Astrocyte of the spinal cord (primary cell): ENCODE data around the gene XYLT2.
"Not testable (repeated sequence)": the region's sequence is repeated elsewhere in the genome, so short reads cannot be mapped to it uniquely, and the experiment has no call there.

Source experiments
- DNase-seq: peaks from one replicate; pipeline ENCODE4 v3.0.0; 2011; ENCODE audit warnings: low read depth, low spot score
- H3K4me3 ChIP-seq: 2 replicates; pipeline ENCODE4 v1.5.1; 2011; ENCODE audit warnings: low read depth, mild to moderate bottlenecking, low read length, moderate library complexity
- CTCF ChIP-seq: IDR thresholded peaks from 2 replicates; pipeline ENCODE4 v1.5.1; 2012; ENCODE audit warnings: low read depth, mild to moderate bottlenecking, low read length, inconsistent platforms
- in situ Hi-C: cut with HindIII; loops from 2 replicates; pipeline ENCODE4 v1.10.0; 2017; ENCODE audit warnings: low sequenced_read_pairs

The XYLT2 gene

GRCh38 chr17:50329716-50330115 lies 16.2 kb upstream of the XYLT2 start:
- H3K4me3 ChIP-seq, result no peak overlapping the region
- DNase-seq, result no peak
- in situ Hi-C loops, result no loop called here
- no peak for TF ChIP-seq CTCF

- in situ Hi-C loops, result no loop called here
- H3K4me3 ChIP-seq, result no peak overlapping the region
- no peak for TF ChIP-seq CTCF
- no peak for DNase-seq
Observed at GRCh38 chr17:50330151-50330775, 15.7 kb upstream of the XYLT2 start.

- TF ChIP-seq CTCF, result no peak
- in situ Hi-C loops, result no loop called here
- H3K4me3 ChIP-seq, result no peak overlapping the region
- DNase-seq, result peak; percentile 95
Observed at GRCh38 chr17:50331085-50331791, 14.7 kb upstream of the XYLT2 start.

- no peak for TF ChIP-seq CTCF
- H3K4me3 ChIP-seq, result no peak overlapping the region
- in situ Hi-C loops, result no loop called here
- no peak for DNase-seq
Observed at GRCh38 chr17:50332196-50332595, 13.7 kb upstream of the XYLT2 start.

- H3K4me3 ChIP-seq, in situ Hi-C loops: not testable (repeated sequence)
- peak; percentile 46 for DNase-seq
- peak; percentile 17 for TF ChIP-seq CTCF
Observed at GRCh38 chr17:50333291-50334057, 12.5 kb upstream of the XYLT2 start.

GRCh38 chr17:50337956-50338355 lies 8.0 kb upstream of the XYLT2 start:
- no peak overlapping the region for H3K4me3 ChIP-seq
- DNase-seq, result no peak
- no peak for TF ChIP-seq CTCF
- in situ Hi-C loops, result no loop called here
